HG03460 (cell line): ENCODE results near the gene ACTL7A.

Source experiments
- ATAC-seq: cut with Tn5 transposase; IDR thresholded peaks from one replicate; pipeline ENCODE4 v1.9.1; 2021; ENCODE audit not compliant: unreplicated experiment

The ACTL7A gene

DNA sequence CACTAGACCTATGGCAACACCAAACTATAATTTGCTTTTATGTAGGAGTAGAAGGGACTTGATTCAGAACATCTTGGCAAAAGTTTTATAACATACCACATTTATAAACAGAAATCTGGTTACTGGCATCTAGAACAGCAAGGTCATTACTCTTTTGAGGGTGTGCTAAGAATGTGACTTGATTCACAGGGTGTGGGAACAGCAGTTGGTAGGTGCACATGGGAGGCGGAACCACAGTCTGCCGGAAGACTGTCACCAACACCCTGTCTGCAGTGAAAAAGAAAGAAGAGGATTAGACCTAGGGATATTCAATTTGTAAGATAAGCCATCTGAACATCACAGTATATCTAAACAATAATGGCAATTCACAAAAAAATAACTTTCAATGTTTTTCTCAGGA is 48.8 kb downstream of the ACTL7A start:
- ATAC-seq, result no peak

DNA sequence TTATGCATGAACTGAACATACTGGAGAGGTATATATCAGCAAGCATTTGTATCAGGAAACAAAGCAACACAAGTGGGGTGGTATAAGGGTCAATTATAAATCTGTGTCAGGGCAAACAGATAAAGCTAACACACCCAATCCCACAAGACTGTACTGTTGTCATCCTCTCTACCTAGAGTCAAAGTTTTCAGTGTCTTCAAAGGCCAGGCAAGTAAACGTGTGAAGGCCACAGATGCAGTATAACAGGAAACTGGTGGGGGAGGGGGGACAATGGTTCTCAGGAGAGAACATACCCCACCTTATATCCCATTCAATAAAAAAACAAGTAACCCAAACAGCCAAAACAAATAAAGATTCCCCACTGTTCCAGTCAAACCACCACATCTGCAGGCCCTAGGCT is 49.8 kb downstream of the ACTL7A start:
- no peak for ATAC-seq
